Osteocyte (in vitro differentiated cells): ENCODE results near the gene EIF4B. TPM values are rescaled to one million over a fixed set of nuclear protein-coding genes. Genes with fewer than 3 reads are reported as not detected.

Source experiments
- DNase-seq: peaks from one replicate; pipeline ENCODE4 v3.0.0; 2021; ENCODE audit warnings: mixed read lengths; ENCODE audit not compliant: unreplicated experiment; ENCODE audit errors: extremely low spot score
- H3K27ac Mint-ChIP-seq: one replicate; pipeline ENCODE4 v1.8.0; 2021; ENCODE audit warnings: mild to moderate bottlenecking, mixed read lengths; ENCODE audit not compliant: unreplicated experiment
- H3K27me3 Mint-ChIP-seq: one replicate; pipeline ENCODE4 v1.8.0; 2021; ENCODE audit warnings: mixed read lengths; ENCODE audit not compliant: unreplicated experiment
- H3K36me3 Mint-ChIP-seq: one replicate; pipeline ENCODE4 v1.8.0; 2021; ENCODE audit warnings: mixed read lengths; ENCODE audit not compliant: unreplicated experiment
- H3K4me1 Mint-ChIP-seq: one replicate; pipeline ENCODE4 v1.8.0; 2021; ENCODE audit warnings: mixed read lengths; ENCODE audit not compliant: unreplicated experiment
- H3K4me3 Mint-ChIP-seq: one replicate; pipeline ENCODE4 v1.8.0; 2021; ENCODE audit warnings: mild to moderate bottlenecking, moderate library complexity, mixed read lengths; ENCODE audit not compliant: unreplicated experiment
- H3K9me3 Mint-ChIP-seq: one replicate; pipeline ENCODE4 v1.8.0; 2021; ENCODE audit warnings: mixed read lengths; ENCODE audit not compliant: unreplicated experiment
- CTCF ChIP-seq: fragments of 200-600 bp; sonication (generic); IDR thresholded peaks from 2 replicates; pipeline ENCODE4 v1.5.0; 2021; ENCODE audit warnings: antibody characterized with exemption, mild to moderate bottlenecking, moderate library complexity
- total RNA-seq: library from RNA; stranded (reverse); gene quantifications from 2 replicates; pipeline ENCODE4 v1.2.1, GENCODE V29; 2021

Gene EIF4B
- total RNA-seq, 1 donor from 2014 or later = 516 TPM

GRCh38 chr12:53039851-53040250, 33.6 kb downstream of the EIF4B start:
- no peak overlapping the region for H3K4me3 Mint-ChIP-seq
- no peaks in the 10 kb centered on the region for H3K27me3 Mint-ChIP-seq
- no peak for DNase-seq
- no peak overlapping the region for H3K27ac Mint-ChIP-seq
- no peak for TF ChIP-seq CTCF
- H3K36me3 Mint-ChIP-seq = peaks cover 50% of the 10 kb centered on the region
- peaks cover 24% of the 10 kb centered on the region for H3K4me1 Mint-ChIP-seq
- H3K9me3 Mint-ChIP-seq = no peaks in the 10 kb centered on the region

- H3K4me3 Mint-ChIP-seq = no peak overlapping the region
- no peaks in the 10 kb centered on the region for H3K9me3 Mint-ChIP-seq
- no peak for TF ChIP-seq CTCF
- H3K4me1 Mint-ChIP-seq = peaks cover 45% of the 10 kb centered on the region
- H3K27me3 Mint-ChIP-seq = no peaks in the 10 kb centered on the region
- peak overlapping the region; percentile 42 for H3K27ac Mint-ChIP-seq
- DNase-seq = no peak
- H3K36me3 Mint-ChIP-seq = peaks cover 34% of the 10 kb centered on the region
Observed at GRCh38 chr12:53042607-53043454, 36.6 kb downstream of the EIF4B start.

GRCh38 chr12:53044052-53044581, 37.9 kb downstream of the EIF4B start:
- Mint-ChIP-seq H3K9me3 (no peaks in the 10 kb centered on the region), H3K27ac (peak overlapping the region; percentile 100)

GRCh38 chr12:53044896-53045695, 38.8 kb downstream of the EIF4B start:
- no peak for TF ChIP-seq CTCF
- Mint-ChIP-seq H3K9me3 (no peaks in the 10 kb centered on the region), H3K4me3 (peak overlapping the region; percentile 96), H3K27ac (peak overlapping the region; percentile 100), H3K27me3 (no peaks in the 10 kb centered on the region), H3K4me1 (peaks cover 55% of the 10 kb centered on the region), H3K36me3 (peaks cover 18% of the 10 kb centered on the region)
- DNase-seq = no peak

More at GRCh38 chr12:53044052-53044581, 37.9 kb downstream of the EIF4B start:
- Mint-ChIP-seq H3K4me3 (no peak overlapping the region), H3K27me3 (no peaks in the 10 kb centered on the region), H3K4me1 (peaks cover 47% of the 10 kb centered on the region), H3K36me3 (peaks cover 24% of the 10 kb centered on the region)
- DNase-seq = no peak
- no peak for TF ChIP-seq CTCF

- Mint-ChIP-seq H3K36me3 (peaks cover 13% of the 10 kb centered on the region), H3K27me3 (no peaks in the 10 kb centered on the region), H3K27ac (peak overlapping the region; percentile 100), H3K9me3 (no peaks in the 10 kb centered on the region), H3K4me1 (peaks cover 60% of the 10 kb centered on the region), H3K4me3 (peak overlapping the region; percentile 96)
- peak; percentile 62 for DNase-seq
- TF ChIP-seq CTCF = no peak
Observed at GRCh38 chr12:53045696-53046045, 39.4 kb downstream of the EIF4B start.
